SK-N-SH (cell line): ENCODE data around the gene WNT5A. TPM values are rescaled to one million over a fixed set of nuclear protein-coding genes. Genes with fewer than 3 reads are reported as not detected.

Source experiments
- CTCF ChIA-PET: fragments of 300-600, 350-600 bp; formaldehyde crosslinking; extraction: SDS; loops from one replicate; lab custom pipeline; 2021; lab: Yijun Ruan, JAX
- POLR2A ChIA-PET: fragments of 350-600 bp; sonication (Branson Sonifier 250); formaldehyde crosslinking; extraction: SDS; loops from one replicate; lab custom pipeline; 2020; ENCODE audit warnings: antibody characterized with exemption, inconsistent platforms; lab: Yijun Ruan, JAX
- DNase-seq: peaks from one replicate; pipeline ENCODE4 v3.0.0; 2012
- H2AFZ ChIP-seq: fragments of 200-600 bp; sonication (generic); 2 replicates; pipeline ENCODE4 v1.8.1; 2016; ENCODE audit warnings: antibody characterized with exemption, mild to moderate bottlenecking, low read depth
- H3F3A ChIP-seq: fragments of 200-600 bp; sonication (generic); replicated peaks from 2 replicates; pipeline ENCODE3; 2016; ENCODE audit warnings: antibody characterized with exemption, mild to moderate bottlenecking; ENCODE audit not compliant: insufficient read depth
- H3K27ac ChIP-seq, 2 experiments: fragments of 200-500 bp in 1 of 2; fragments of 200-600 bp in 1 of 2; sonication (Bioruptor generic) in 1 of 2; sonication (generic), shearing (Covaris generic) in 1 of 2; 2 replicates each; pipeline versions ENCODE4 v1.5.1 to v1.6.1; 2014 to 2016; ENCODE audit warnings: low read depth in 2 of 2, inconsistent platforms in 1 of 2, low read length in 1 of 2, mild to moderate bottlenecking in 1 of 2, mixed read lengths in 1 of 2
- H3K27me3 ChIP-seq: fragments of 200-600 bp; sonication (generic), shearing (Covaris generic); 2 replicates; pipeline ENCODE4 v1.6.1; 2016; ENCODE audit warnings: mixed run types; ENCODE audit not compliant: insufficient read depth
- H3K36me3 ChIP-seq, 2 experiments: fragments of 200-500 bp in 1 of 2; fragments of 200-600 bp in 1 of 2; sonication (Bioruptor generic) in 1 of 2; sonication (generic) in 1 of 2; replicated peaks in 1 of 2; 2 replicates each; pipeline versions ENCODE3 to v1.5.1; 2014 to 2016; ENCODE audit warnings: low read length in 1 of 2, mild to moderate bottlenecking in 1 of 2; ENCODE audit not compliant: insufficient read depth in 2 of 2, control insufficient read depth in 1 of 2
- H3K4me1 ChIP-seq, 2 experiments: fragments of 200-500 bp in 1 of 2; fragments of 200-600 bp in 1 of 2; sonication (Bioruptor generic) in 1 of 2; sonication (generic), shearing (Covaris generic) in 1 of 2; 2 replicates each; pipeline versions ENCODE4 v1.5.1 to v1.6.1; 2014 to 2016; ENCODE audit warnings: low read depth in 1 of 2, low read length in 1 of 2, mixed run types in 1 of 2; ENCODE audit not compliant: insufficient read depth in 2 of 2, control insufficient read depth in 1 of 2
- H3K4me2 ChIP-seq: fragments of 200-600 bp; sonication (generic), shearing (Covaris generic); 2 replicates; pipeline ENCODE4 v1.6.1; 2017; ENCODE audit warnings: mixed run types
- H3K4me3 ChIP-seq, 2 experiments: fragments of 200-500 bp in 1 of 2; fragments of 200-600 bp in 1 of 2; sonication (Bioruptor generic) in 1 of 2; sonication (generic), shearing (Covaris generic) in 1 of 2; 2 replicates each; pipeline versions ENCODE4 v1.5.1 to v1.8.1; 2014 to 2016; ENCODE audit warnings: low read depth in 2 of 2, inconsistent platforms in 1 of 2, low read length in 1 of 2, mild to moderate bottlenecking in 1 of 2, mixed read lengths in 1 of 2, moderate library complexity in 1 of 2
- H3K79me2 ChIP-seq: fragments of 200-600 bp; sonication (generic); 2 replicates; pipeline ENCODE4 v1.8.1; 2017; ENCODE audit warnings: mild to moderate bottlenecking; ENCODE audit not compliant: insufficient read depth
- H3K9ac ChIP-seq: fragments of 200-600 bp; sonication (generic); 2 replicates; pipeline ENCODE4 v1.6.1; 2017; ENCODE audit warnings: mixed run types
- H3K9me2 ChIP-seq: fragments of 200-600 bp; sonication (generic); 2 replicates; pipeline ENCODE4 v1.6.1; 2017; ENCODE audit warnings: mixed run types
- H3K9me3 ChIP-seq: fragments of 200-600 bp; sonication (generic); 2 replicates; pipeline ENCODE4 v1.6.1; 2017; ENCODE audit warnings: mixed run types, mild to moderate bottlenecking, moderate library complexity
- H4K20me1 ChIP-seq: fragments of 200-600 bp; sonication (generic); 2 replicates; pipeline ENCODE4 v1.6.1; 2017; ENCODE audit warnings: mild to moderate bottlenecking, mixed run types; ENCODE audit not compliant: insufficient read depth
- JUND ChIP-seq: IDR thresholded peaks from 2 replicates; pipeline ENCODE4 v1.4.0; 2012
- MXI1 ChIP-seq: IDR thresholded peaks from 2 replicates; pipeline ENCODE4 v1.6.1; 2012; ENCODE audit warnings: mild to moderate bottlenecking, low read depth, low read length, improper control_type of control experiment
- NFIC ChIP-seq: IDR thresholded peaks from 2 replicates; pipeline ENCODE4 v1.4.0; 2012; ENCODE audit warnings: borderline replicate concordance
- TCF12 ChIP-seq: IDR thresholded peaks from 2 replicates; pipeline ENCODE4 v1.4.0; 2012
- WGBS: methylation state at CpG from one replicate; pipeline ENCODE4 v1.1.6; 2017; ENCODE audit warnings: low lambda C conversion rate; 5-methylcytosine and 5-hydroxymethylcytosine counted together
- polyA plus RNA-seq, 3 experiments: library from polyadenylated mRNA; depleted of rRNA; stranded (reverse); fragments of >200 nt; gene quantifications; 2 replicates each; pipeline ENCODE4 v1.2.3, GENCODE V29; 2012
- TF ChIP-seq, protein P1 (sequence below): IDR thresholded peaks from 2 replicates; pipeline ENCODE4 v1.6.1; 2012; ENCODE audit warnings: mild to moderate bottlenecking, low read depth, low read length, moderate library complexity
- TF ChIP-seq, protein P2 (sequence below): IDR thresholded peaks from 2 replicates; pipeline ENCODE4 v1.4.0; 2012; ENCODE audit warnings: low read depth, borderline replicate concordance
- TF ChIP-seq, protein P3 (sequence below): fragments of 200-600 bp; sonication (generic); IDR thresholded peaks from 2 replicates; pipeline ENCODE4 v1.6.1; 2017; ENCODE audit warnings: antibody characterized with exemption, mild to moderate bottlenecking, moderate library complexity

The WNT5A gene
- polyA plus RNA-seq, 1 of the 3 experiments (the other 2 are of a cell fraction), result 30.7 TPM

DNA sequence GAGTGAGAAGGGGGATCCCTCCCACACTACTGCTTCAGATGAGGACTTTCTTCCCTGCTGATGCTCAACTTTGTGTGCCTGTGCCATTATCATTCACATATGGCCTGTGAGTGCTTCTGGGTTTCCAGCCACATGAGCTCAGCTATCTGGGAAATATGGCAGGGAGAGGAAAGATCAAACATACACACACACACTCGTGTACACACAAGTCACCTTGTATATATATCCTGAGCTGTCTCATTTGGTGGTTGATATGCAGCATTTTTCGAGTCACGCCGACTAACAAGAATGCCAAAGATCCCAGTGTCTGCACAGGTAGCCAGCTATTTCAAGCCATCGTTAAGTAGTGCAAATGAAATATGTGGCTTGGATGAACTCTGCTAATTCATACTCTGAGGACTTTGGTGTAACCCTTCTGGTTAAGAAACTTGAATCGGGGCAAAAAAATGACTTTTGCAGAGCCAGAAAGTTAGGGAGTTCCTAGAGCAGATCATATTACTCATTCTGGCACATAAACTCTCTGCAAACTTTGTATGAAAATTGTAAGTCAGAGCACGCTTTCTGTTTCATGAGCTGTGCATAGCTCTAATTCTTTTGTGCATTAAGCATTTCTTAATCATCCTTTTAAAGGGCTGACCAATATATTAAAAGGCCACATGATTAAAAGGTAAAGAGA, 24.9 kb upstream of the WNT5A start:
- H3K9ac ChIP-seq, result no peak overlapping the region
- peaks cover 6% of the 10 kb centered on the region in 2 experiments; a peak in 2 of 4 replicates for H3K4me1 ChIP-seq
- H3K79me2 ChIP-seq, result no peaks in the 10 kb centered on the region
- H3K4me3 ChIP-seq, result no peak overlapping the region
- CTCF ChIA-PET, result interaction anchor here (1.4 kb wide), 1 partner anchor 9 kb away, joined by 3 read pairs; no protein-coding TSS in a partner anchor
- POLR2A ChIA-PET, result no interaction called here
- H3K9me3 ChIP-seq, result no peaks in the 10 kb centered on the region
- no peak overlapping the region for H2AFZ ChIP-seq
- TF ChIP-seq TCF12 (peak; percentile 13; the same call in 1 of the 2 replicates), MXI1 (no peak), NFIC (peak; percentile 33; the same call in 1 of the 2 replicates), JUND (peak; percentile 7; the same call in 1 of the 2 replicates)
- TF ChIP-seq, protein P1, sequence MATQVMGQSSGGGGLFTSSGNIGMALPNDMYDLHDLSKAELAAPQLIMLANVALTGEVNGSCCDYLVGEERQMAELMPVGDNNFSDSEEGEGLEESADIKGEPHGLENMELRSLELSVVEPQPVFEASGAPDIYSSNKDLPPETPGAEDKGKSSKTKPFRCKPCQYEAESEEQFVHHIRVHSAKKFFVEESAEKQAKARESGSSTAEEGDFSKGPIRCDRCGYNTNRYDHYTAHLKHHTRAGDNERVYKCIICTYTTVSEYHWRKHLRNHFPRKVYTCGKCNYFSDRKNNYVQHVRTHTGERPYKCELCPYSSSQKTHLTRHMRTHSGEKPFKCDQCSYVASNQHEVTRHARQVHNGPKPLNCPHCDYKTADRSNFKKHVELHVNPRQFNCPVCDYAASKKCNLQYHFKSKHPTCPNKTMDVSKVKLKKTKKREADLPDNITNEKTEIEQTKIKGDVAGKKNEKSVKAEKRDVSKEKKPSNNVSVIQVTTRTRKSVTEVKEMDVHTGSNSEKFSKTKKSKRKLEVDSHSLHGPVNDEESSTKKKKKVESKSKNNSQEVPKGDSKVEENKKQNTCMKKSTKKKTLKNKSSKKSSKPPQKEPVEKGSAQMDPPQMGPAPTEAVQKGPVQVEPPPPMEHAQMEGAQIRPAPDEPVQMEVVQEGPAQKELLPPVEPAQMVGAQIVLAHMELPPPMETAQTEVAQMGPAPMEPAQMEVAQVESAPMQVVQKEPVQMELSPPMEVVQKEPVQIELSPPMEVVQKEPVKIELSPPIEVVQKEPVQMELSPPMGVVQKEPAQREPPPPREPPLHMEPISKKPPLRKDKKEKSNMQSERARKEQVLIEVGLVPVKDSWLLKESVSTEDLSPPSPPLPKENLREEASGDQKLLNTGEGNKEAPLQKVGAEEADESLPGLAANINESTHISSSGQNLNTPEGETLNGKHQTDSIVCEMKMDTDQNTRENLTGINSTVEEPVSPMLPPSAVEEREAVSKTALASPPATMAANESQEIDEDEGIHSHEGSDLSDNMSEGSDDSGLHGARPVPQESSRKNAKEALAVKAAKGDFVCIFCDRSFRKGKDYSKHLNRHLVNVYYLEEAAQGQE, result no peak
- peak overlapping the region in 1 of 2 experiments; percentile 33; a peak in 1 of 4 replicates for H3K27ac ChIP-seq
- no peaks in the 10 kb centered on the region for H4K20me1 ChIP-seq
- peak overlapping the region; percentile 24; the same call in 1 of the 2 replicates for H3K4me2 ChIP-seq
- DNase-seq, result no peak
- 64% methylated on average over 7 of the region's 7 CpGs for WGBS
- no peaks in the 10 kb centered on the region for H3K9me2 ChIP-seq
- H3K27me3 ChIP-seq, result no peaks in the 10 kb centered on the region
- H3F3A ChIP-seq, result peaks cover 7% of the 10 kb centered on the region
- no peaks in the 10 kb centered on the region for H3K36me3 ChIP-seq

DNA sequence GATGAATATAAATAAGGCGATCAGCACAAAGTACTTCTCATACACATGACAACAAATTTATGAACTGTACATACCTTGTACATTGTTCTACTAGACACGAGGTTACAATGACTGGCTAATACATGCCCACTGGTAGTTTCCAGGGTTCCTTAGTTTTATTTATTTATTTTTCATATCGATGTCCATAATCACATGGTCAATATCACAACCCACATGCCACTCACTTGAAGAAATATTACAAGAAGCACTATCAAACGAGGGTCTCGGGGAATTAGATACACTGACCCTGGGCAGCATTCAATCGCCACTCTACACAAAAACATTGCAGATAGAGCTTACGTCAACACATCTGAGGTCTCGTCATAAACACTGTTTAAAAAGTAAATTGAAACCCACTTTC, 21.2 kb upstream of the WNT5A start:
- POLR2A ChIA-PET, result no interaction called here
- no peak overlapping the region for H3K4me3 ChIP-seq
- CTCF ChIA-PET, result no interaction called here
- H4K20me1 ChIP-seq, result no peaks in the 10 kb centered on the region
- no peaks in the 10 kb centered on the region for H3K27me3 ChIP-seq
- WGBS, result 73% methylated on average over 8 of the region's 8 CpGs
- no peaks in the 10 kb centered on the region for H3K9me2 ChIP-seq
- H3K79me2 ChIP-seq, result no peaks in the 10 kb centered on the region
- H3K9ac ChIP-seq, result no peak overlapping the region
- H3K9me3 ChIP-seq, result no peaks in the 10 kb centered on the region
- no peaks in the 10 kb centered on the region for H3K36me3 ChIP-seq
- peaks cover 7% of the 10 kb centered on the region for H3F3A ChIP-seq
- no peak overlapping the region for H2AFZ ChIP-seq
- no peak overlapping the region for H3K27ac ChIP-seq
- DNase-seq, result no peak
- H3K4me2 ChIP-seq, result no peak overlapping the region
- H3K4me1 ChIP-seq, result peaks cover 2 to 6% of the 10 kb centered on the region in 2 experiments; a peak in 2 of 4 replicates
- TF ChIP-seq, protein P2, sequence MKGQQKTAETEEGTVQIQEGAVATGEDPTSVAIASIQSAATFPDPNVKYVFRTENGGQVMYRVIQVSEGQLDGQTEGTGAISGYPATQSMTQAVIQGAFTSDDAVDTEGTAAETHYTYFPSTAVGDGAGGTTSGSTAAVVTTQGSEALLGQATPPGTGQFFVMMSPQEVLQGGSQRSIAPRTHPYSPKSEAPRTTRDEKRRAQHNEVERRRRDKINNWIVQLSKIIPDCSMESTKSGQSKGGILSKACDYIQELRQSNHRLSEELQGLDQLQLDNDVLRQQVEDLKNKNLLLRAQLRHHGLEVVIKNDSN, result no peak
- TF ChIP-seq, protein P3, sequence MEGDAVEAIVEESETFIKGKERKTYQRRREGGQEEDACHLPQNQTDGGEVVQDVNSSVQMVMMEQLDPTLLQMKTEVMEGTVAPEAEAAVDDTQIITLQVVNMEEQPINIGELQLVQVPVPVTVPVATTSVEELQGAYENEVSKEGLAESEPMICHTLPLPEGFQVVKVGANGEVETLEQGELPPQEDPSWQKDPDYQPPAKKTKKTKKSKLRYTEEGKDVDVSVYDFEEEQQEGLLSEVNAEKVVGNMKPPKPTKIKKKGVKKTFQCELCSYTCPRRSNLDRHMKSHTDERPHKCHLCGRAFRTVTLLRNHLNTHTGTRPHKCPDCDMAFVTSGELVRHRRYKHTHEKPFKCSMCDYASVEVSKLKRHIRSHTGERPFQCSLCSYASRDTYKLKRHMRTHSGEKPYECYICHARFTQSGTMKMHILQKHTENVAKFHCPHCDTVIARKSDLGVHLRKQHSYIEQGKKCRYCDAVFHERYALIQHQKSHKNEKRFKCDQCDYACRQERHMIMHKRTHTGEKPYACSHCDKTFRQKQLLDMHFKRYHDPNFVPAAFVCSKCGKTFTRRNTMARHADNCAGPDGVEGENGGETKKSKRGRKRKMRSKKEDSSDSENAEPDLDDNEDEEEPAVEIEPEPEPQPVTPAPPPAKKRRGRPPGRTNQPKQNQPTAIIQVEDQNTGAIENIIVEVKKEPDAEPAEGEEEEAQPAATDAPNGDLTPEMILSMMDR, result no peak
